RWPE1 (cell line): Measurements from ENCODE around the gene PATE2.

Experiments
- CTCF ChIA-PET: fragments of 350-600 bp; sonication (Branson Sonifier 250); formaldehyde crosslinking; extraction: SDS; loops from one replicate; lab custom pipeline; 2021; lab: Yijun Ruan, JAX
- POLR2A ChIA-PET: fragments of 400-600 bp; formaldehyde crosslinking; extraction: SDS; loops from one replicate; lab custom pipeline; 2020; ENCODE audit warnings: antibody characterized with exemption; ENCODE audit not compliant: low non-redundant PET; lab: Yijun Ruan, JAX
- DNase-seq: peaks from one replicate; pipeline ENCODE4 v3.0.0; 2012; ENCODE audit warnings: low spot score
- H3K27ac ChIP-seq: fragments of 450-650 bp; 2 replicates; pipeline ENCODE4 v1.5.1; 2017
- CTCF ChIP-seq: fragments of 450-650 bp; conservative IDR thresholded peaks from 2 replicates; pipeline ENCODE4 v1.5.1; 2017; ENCODE audit warnings: low read depth, mild to moderate bottlenecking

The PATE2 gene

DNA sequence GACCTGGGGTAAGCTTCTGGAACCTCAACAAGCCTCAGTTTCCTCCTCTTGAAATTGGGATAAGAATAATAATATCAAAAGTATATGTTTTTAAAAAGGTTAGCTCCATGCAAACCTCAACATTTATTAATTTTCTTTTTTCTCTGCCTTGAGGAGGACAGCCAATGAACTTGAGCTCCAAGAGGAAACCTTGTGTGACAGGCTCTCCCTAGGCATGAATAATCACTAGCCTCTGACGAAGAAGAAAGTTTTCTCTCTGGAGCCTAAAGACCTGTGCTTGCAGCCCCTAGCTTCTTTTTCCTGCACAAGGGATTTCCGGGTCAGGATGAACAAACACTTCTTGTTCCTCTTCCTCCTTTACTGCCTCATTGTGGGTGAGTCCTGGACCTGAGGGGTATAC lies 9.2 kb upstream of the PATE2 start, which contains the start of gene PATE3:
Gene PATE3 (plus strand): TSS at position 301 of the 400 bp plus-strand sequence. CDS start 25 bp downstream, at position 326.
- no peak within 1 kb of the TSS for H3K27ac ChIP-seq
- POLR2A ChIA-PET = no interaction called here
- no peak for TF ChIP-seq CTCF
- CTCF ChIA-PET = no interaction called here
- no peak for DNase-seq

- ChIA-PET CTCF (interaction anchor here (0.6 kb wide), 1 partner anchor 1000 kb away, joined by 5 read pairs; no protein-coding TSS in a partner anchor), POLR2A (no interaction called here)
- H3K27ac ChIP-seq = no peak overlapping the region
- TF ChIP-seq CTCF = no peak
- DNase-seq = no peak
Observed at GRCh38 chr11:125784678-125785077, 6.0 kb upstream of the PATE2 start.

- no peak overlapping the region for H3K27ac ChIP-seq
- CTCF ChIA-PET = interaction anchor here (0.7 kb wide), 1 partner anchor 1588 kb away, joined by 3 read pairs; no protein-coding TSS in a partner anchor
- no peak for TF ChIP-seq CTCF
- POLR2A ChIA-PET = no interaction called here
- peak; percentile 6 for DNase-seq
Observed at GRCh38 chr11:125777309-125777708, 1.3 kb downstream of the PATE2 start.

- DNase-seq = no peak
- ChIA-PET POLR2A (no interaction called here), CTCF (interaction anchor here (0.5 kb wide), 1 partner anchor 1321 kb away, joined by 5 read pairs; no protein-coding TSS in a partner anchor)
- TF ChIP-seq CTCF = no peak
- H3K27ac ChIP-seq = no peak overlapping the region
Observed at GRCh38 chr11:125773516-125773915, 5.1 kb downstream of the PATE2 start.

DNA sequence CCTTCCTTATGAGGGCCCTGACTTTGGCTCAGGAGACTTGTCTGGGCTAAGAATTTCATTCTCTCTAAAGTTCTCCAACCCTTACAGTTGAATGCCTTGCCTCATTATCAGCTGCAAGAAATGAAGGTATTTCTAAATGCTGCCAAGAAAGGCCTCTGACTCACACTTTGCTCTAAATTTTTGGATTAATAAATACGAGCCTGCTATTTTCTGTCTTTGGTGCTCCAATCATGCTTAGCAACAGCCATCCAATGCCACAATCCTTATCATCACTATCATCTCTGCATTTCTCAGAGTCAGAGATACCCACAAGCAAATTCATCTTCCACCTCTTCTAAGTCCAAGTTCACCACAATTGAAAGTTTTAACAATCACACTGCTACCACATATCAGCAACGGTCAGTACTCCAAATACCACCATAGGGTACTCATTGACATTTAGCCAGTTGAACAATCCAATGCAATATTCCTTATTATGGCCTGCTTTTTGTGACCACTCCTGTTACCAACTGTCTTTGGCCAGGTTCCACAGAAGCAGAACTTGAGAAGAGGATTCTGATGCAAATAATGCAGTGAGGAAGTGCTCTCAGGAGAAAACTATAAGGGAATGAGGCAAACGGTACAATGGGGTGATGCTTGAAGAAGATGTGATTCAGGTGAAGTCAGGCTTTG lies 5.7 kb downstream of the PATE2 start:
- TF ChIP-seq CTCF = no peak
- peak; percentile 5 for DNase-seq
- CTCF ChIA-PET = no interaction called here
- no peak overlapping the region for H3K27ac ChIP-seq
- POLR2A ChIA-PET = no interaction called here

- TF ChIP-seq CTCF = no peak
- H3K27ac ChIP-seq = no peak overlapping the region
- ChIA-PET CTCF (no interaction called here), POLR2A (no interaction called here)
- no peak for DNase-seq
Observed at GRCh38 chr11:125770583-125770982, 8.0 kb downstream of the PATE2 start.
